Chondrocyte (in vitro differentiated cells): ENCODE measurements around the gene APBB3. TPM values are rescaled to one million over a fixed set of nuclear protein-coding genes. Genes with fewer than 3 reads are reported as not detected.

Source experiments
- DNase-seq: peaks from one replicate; pipeline ENCODE4 v3.0.0; 2021; ENCODE audit warnings: mixed read lengths, low spot score
- H3K27ac Mint-ChIP-seq: one replicate; pipeline ENCODE4 v1.8.0; 2021; ENCODE audit warnings: mild to moderate bottlenecking, moderate library complexity, mixed read lengths; ENCODE audit not compliant: unreplicated experiment
- H3K27me3 Mint-ChIP-seq: 2 replicates; pipeline ENCODE4 v1.8.0; 2021; ENCODE audit warnings: low read depth, mixed read lengths
- H3K36me3 Mint-ChIP-seq: 2 replicates; pipeline ENCODE4 v1.8.0; 2021; ENCODE audit warnings: low read depth, mixed read lengths
- H3K4me1 Mint-ChIP-seq: 2 replicates; pipeline ENCODE4 v1.8.0; 2021; ENCODE audit warnings: low read depth, mild to moderate bottlenecking, mixed read lengths
- H3K4me3 Mint-ChIP-seq: one replicate; pipeline ENCODE4 v1.8.0; 2021; ENCODE audit warnings: mild to moderate bottlenecking, moderate library complexity, mixed read lengths; ENCODE audit not compliant: unreplicated experiment
- H3K9me3 Mint-ChIP-seq: 2 replicates; pipeline ENCODE4 v1.8.0; 2021; ENCODE audit warnings: low read depth, mixed read lengths
- CTCF ChIP-seq: fragments of 200-600 bp; sonication (generic); IDR thresholded peaks from 2 replicates; pipeline ENCODE4 v1.5.0; 2021; ENCODE audit warnings: antibody characterized with exemption, mild to moderate bottlenecking, moderate library complexity
- microRNA-seq: library from miRNA; unstranded; fragments of <30 nt; microRNA quantifications from one replicate; pipeline ENCODE4 v1.2.0, GENCODE V29; 2020; ENCODE audit warnings: borderline number of aligned reads
- total RNA-seq: library from RNA; stranded (reverse); gene quantifications from 3 replicates; pipeline ENCODE4 v1.2.1, GENCODE V29; 2021

Gene APBB3
- total RNA-seq, 1 donor from 2014 or later = 42.3 TPM

DNA sequence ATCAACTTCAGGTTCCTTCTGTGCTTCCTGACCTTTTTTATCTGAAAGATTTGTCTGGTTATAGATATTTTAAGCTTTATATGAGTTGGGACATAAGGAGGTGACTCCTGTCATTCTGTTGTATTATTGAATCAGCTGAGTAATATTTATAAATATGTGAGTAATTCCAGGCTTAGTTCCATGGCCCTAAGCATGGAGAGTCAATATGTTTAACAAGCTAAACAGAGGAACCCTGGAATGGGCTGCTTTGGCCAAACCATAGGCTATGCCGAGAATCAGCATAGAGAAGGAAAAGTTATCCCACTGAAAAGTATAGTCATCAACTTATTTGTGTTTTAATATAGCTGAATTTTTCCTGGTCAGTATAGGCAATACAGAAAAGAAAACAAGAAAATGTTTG is 24.2 kb downstream of the APBB3 start:
- no peaks in the 10 kb centered on the region for H3K4me1 Mint-ChIP-seq
- no peaks in the 10 kb centered on the region for H3K9me3 Mint-ChIP-seq
- H3K36me3 Mint-ChIP-seq = peaks cover 23% of the 10 kb centered on the region
- DNase-seq = no peak
- no peak overlapping the region for H3K4me3 Mint-ChIP-seq
- no peaks in the 10 kb centered on the region for H3K27me3 Mint-ChIP-seq
- H3K27ac Mint-ChIP-seq = no peak overlapping the region
- TF ChIP-seq CTCF = no peak

DNA sequence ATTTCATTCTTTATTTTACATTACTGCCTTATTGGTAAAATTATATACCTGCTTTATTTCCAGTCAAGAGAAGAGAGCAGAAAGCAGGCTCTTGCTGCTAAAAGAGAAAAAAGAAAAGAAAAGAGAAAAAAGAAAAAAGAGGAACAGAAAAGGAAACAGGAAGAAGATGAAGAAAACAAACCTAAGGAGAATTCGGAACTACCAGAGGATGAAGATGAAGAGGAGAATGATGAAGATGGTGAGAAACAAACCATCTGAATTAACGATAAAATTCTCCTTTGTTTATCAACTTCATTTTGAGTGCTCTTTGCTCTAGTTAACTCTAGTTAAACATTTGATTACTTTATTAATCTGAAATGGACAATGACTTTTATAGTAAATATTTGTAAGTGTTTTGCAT is 40.4 kb downstream of the APBB3 start:
- Mint-ChIP-seq H3K4me3 (no peak overlapping the region), H3K27ac (no peak overlapping the region), H3K4me1 (no peaks in the 10 kb centered on the region), H3K36me3 (peaks cover 24% of the 10 kb centered on the region), H3K9me3 (peaks cover 3% of the 10 kb centered on the region), H3K27me3 (no peaks in the 10 kb centered on the region)
- no peak for TF ChIP-seq CTCF
- no peak for DNase-seq

- no peak for DNase-seq
- peaks cover 30% of the 10 kb centered on the region for H3K36me3 Mint-ChIP-seq
- no peak overlapping the region for H3K4me3 Mint-ChIP-seq
- H3K27ac Mint-ChIP-seq = no peak overlapping the region
- TF ChIP-seq CTCF = no peak
- H3K4me1 Mint-ChIP-seq = no peaks in the 10 kb centered on the region
- no peaks in the 10 kb centered on the region for H3K9me3 Mint-ChIP-seq
- H3K27me3 Mint-ChIP-seq = no peaks in the 10 kb centered on the region
These were observed 51.3 kb downstream of the APBB3 start for GRCh38 chr5:140513124-140513523.

DNA sequence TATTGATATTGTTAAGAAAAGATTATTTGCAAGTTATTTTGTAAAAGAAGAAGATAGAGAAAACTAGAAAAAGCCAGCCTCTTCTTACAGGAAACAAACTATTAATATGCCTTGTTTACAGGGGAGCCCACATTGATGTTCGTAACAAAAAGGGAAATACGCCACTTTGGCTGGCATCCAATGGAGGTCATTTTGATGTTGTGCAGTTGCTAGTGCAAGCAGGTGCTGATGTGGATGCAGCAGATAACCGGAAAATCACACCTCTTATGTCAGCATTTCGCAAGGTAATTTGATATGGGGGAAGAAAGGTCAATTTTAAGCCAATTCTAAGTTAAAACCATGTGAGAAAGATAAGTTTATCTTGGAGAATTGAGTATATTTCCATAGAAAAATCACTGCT is 54.5 kb downstream of the APBB3 start:
- no peaks in the 10 kb centered on the region for H3K27me3 Mint-ChIP-seq
- H3K9me3 Mint-ChIP-seq = no peaks in the 10 kb centered on the region
- H3K36me3 Mint-ChIP-seq = peaks cover 25% of the 10 kb centered on the region
- DNase-seq = no peak
- no peak overlapping the region for H3K27ac Mint-ChIP-seq
- H3K4me1 Mint-ChIP-seq = no peaks in the 10 kb centered on the region
- no peak overlapping the region for H3K4me3 Mint-ChIP-seq
- no peak for TF ChIP-seq CTCF

Small RNA genes lying within 50 kb of the gene (microRNA-seq; reads per million reads assigned to microRNA genes)
- not detected for gene MIR6831

Other genes starting within 250 kb of the APBB3 start
- 2.8 to 8.0 TPM (median 7.2 TPM) in 3 replicates for gene HBEGF, start 218.0 kb downstream of the APBB3 start, total RNA-seq
- not detected in 3 replicates for gene SLC4A9, start 204.4 kb downstream of the APBB3 start, total RNA-seq
- gene ANKHD1, start 162.8 kb downstream of the APBB3 start, total RNA-seq = 61.4 to 79.8 TPM (median 67.7 TPM) in 3 replicates
- gene EIF4EBP3, start 16.9 kb downstream of the APBB3 start, total RNA-seq = 5.6 to 6.2 TPM (median 6.0 TPM) in 3 replicates
- gene SRA1, start 7.1 kb downstream of the APBB3 start, total RNA-seq = 46.5 to 50.4 TPM (median 50.3 TPM) in 3 replicates
- gene SLC35A4, start 230 bp upstream of the APBB3 start, total RNA-seq = 74.3 to 99.4 TPM (median 79.2 TPM) in 3 replicates
- gene CD14, start 68.6 kb upstream of the APBB3 start, total RNA-seq = not detected in 3 replicates
- 4.9 to 7.4 TPM (median 6.6 TPM) in 3 replicates for gene TMCO6, start 74.9 kb upstream of the APBB3 start, total RNA-seq
- 41.2 to 50.5 TPM (median 43.4 TPM) in 3 replicates for gene NDUFA2, start 83.0 kb upstream of the APBB3 start, total RNA-seq
- gene IK, start 83.2 kb upstream of the APBB3 start, total RNA-seq = 56.6 to 81.4 TPM (median 59.7 TPM) in 3 replicates
- 24.5 to 31.4 TPM (median 24.6 TPM) in 3 replicates for gene WDR55, start 100.3 kb upstream of the APBB3 start, total RNA-seq
- gene DND1, start 109.0 kb upstream of the APBB3 start, total RNA-seq = 1.3 to 1.5 TPM (median 1.3 TPM) in 3 replicates
- 62.9 to 83.4 TPM (median 67.5 TPM) in 3 replicates for gene HARS1, start 126.8 kb upstream of the APBB3 start, total RNA-seq
- 22.8 to 27.4 TPM (median 22.8 TPM) in 3 replicates for gene HARS2, start 126.9 kb upstream of the APBB3 start, total RNA-seq
- 37.0 to 50.3 TPM (median 39.2 TPM) in 3 replicates for gene ZMAT2, start 135.8 kb upstream of the APBB3 start, total RNA-seq
- not detected in 3 replicates for gene PCDHA1, start 221.5 kb upstream of the APBB3 start, total RNA-seq
- 0.75 to 1.2 TPM (median 0.77 TPM) in 3 replicates for gene PCDHA2, start 230.3 kb upstream of the APBB3 start, total RNA-seq
- 0.19 to 0.28 TPM (median 0.20 TPM) in 3 replicates for gene PCDHA3, start 236.5 kb upstream of the APBB3 start, total RNA-seq
- 7.1 to 11.1 TPM (median 8.3 TPM) in 3 replicates for gene PCDHA4, start 242.5 kb upstream of the APBB3 start, total RNA-seq